GM12892 (cell line): ENCODE data around the gene RPTN.

Experiments
- POLR2A ChIP-seq: IDR thresholded peaks from 2 replicates; pipeline ENCODE4 v1.6.1; 2011; ENCODE audit warnings: low read depth, low read length, control low read depth
- POLR2AphosphoS5 ChIP-seq: IDR thresholded peaks from 2 replicates; pipeline ENCODE4 v1.6.1; 2011; ENCODE audit warnings: low read depth, low read length, control low read depth
- TAF1 ChIP-seq: IDR thresholded peaks from 2 replicates; pipeline ENCODE4 v1.6.1; 2011; ENCODE audit warnings: low read depth, mild to moderate bottlenecking, control low read depth, low read length, borderline replicate concordance

DNA sequence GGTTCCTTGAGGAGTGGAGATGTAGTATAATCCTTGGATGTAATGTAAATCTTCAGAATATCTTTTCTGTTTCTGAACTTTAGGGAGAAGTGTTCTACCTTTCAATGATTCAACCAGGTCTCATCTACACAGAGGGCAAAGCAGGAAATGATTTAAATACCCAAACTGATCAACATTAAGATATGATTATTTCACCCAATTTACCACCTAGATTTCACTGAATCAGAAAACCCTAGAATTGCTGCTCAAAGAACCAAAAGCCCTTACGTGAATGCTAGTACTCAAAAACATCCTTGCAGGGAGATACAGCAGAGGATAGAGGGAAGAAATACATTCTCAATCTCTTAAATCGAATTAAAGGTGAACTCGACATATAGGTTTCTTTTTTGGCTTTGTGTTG lies 5.0 kb downstream of the RPTN start:
- TF ChIP-seq POLR2AphosphoS5 (no peak), POLR2A (no peak), TAF1 (no peak)
